ENCODE measurements around the gene GRID2. TPM values are rescaled to one million over a fixed set of nuclear protein-coding genes. Genes with fewer than 3 reads are reported as not detected.

GRID2 gene
- polyA plus RNA-seq, 1 donor from 2014 or later = 14.9 TPM

DNA sequence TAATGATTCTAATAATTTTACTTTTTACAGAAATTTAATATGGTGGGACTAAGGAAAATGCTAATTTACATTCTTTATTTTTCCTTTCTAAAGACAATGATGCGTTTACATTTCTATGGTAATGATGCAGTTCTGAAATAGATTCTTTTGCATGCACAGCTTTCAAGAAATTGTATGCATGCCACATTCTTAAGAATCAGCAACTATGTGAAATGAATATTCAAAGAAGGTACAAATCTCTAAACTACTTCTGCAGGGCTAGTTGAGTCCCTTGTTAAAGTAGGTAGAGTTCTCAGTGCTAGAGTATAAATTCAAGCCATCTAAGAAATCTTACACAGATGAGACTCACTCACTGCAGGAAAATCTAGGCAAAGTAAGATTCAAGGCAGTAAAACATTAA lies 24.5 kb upstream of the GRID2 start (continued):
- TF ChIP-seq TAF1 (IDR thresholded peaks at IDR 0.05; ENCODE audit: low read depth) = no peak

DNA sequence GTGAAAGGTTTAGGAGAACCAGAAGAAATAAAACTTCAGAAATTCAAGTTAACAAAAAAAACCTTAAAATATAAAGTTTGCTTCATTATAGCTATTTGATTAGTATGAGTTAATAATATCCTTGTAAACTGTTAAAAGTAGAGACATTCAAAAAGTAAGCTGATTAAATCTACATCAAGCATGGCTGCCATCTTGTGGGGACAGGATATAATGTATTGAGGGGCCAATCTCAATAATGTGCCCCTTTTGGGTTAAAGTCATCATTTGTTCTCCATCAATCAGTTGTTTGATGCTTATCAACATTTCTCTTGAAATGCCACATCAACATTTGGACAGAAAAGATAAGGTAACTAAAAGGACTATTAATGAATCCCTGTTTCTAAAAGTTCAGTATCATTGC lies 4.6 kb upstream of the GRID2 start:
- Histone ChIP-seq H3K9me3 (ENCODE audit: low read length) (no peaks in the 10 kb centered on the region), H2AFZ (ENCODE audit: low read depth, low read length) (no peak overlapping the region), H3K27me3 (ENCODE audit: insufficient read depth, low read depth, low read length) (peaks cover 12% of the 10 kb centered on the region), H3K9ac (ENCODE audit: low read length) (no peak overlapping the region), H3K79me2 (replicated peaks; ENCODE audit: insufficient read depth, low read length) (no peaks in the 10 kb centered on the region), H3K4me2 (ENCODE audit: low read length) (no peak overlapping the region), H3F3A (ENCODE audit: insufficient read depth, low read length, poor library complexity, severe bottlenecking) (peaks cover under 1% of the 10 kb centered on the region), H3K27ac (ENCODE audit: low read length) (no peak overlapping the region), H3K36me3 (ENCODE audit: insufficient read depth, low read length) (no peaks in the 10 kb centered on the region), H3K4me3 (ENCODE audit: low read length) (no peak overlapping the region), H4K20me1 (ENCODE audit: insufficient read depth) (no peaks in the 10 kb centered on the region), H3K9me2 (ENCODE audit: insufficient read depth, low read length) (no peaks in the 10 kb centered on the region)
- no peak for TF ChIP-seq POLR2AphosphoS5 (IDR thresholded peaks at IDR 0.05)
- TF ChIP-seq SMC3 (conservative IDR thresholded peaks at IDR 0.05; ENCODE audit: poor library complexity) = peak; percentile 59
- TF ChIP-seq EZH2 (IDR thresholded peaks at IDR 0.05; ENCODE audit: borderline replicate concordance, insufficient read depth, low read length, poor library complexity, severe bottlenecking) = no peak
- no peak for TF ChIP-seq EP300 (conservative IDR thresholded peaks at IDR 0.05; ENCODE audit: poor library complexity, severe bottlenecking)
- TF ChIP-seq MXI1 (conservative IDR thresholded peaks at IDR 0.05; ENCODE audit: poor library complexity, severe bottlenecking) = no peak
- TF ChIP-seq, protein P1, sequence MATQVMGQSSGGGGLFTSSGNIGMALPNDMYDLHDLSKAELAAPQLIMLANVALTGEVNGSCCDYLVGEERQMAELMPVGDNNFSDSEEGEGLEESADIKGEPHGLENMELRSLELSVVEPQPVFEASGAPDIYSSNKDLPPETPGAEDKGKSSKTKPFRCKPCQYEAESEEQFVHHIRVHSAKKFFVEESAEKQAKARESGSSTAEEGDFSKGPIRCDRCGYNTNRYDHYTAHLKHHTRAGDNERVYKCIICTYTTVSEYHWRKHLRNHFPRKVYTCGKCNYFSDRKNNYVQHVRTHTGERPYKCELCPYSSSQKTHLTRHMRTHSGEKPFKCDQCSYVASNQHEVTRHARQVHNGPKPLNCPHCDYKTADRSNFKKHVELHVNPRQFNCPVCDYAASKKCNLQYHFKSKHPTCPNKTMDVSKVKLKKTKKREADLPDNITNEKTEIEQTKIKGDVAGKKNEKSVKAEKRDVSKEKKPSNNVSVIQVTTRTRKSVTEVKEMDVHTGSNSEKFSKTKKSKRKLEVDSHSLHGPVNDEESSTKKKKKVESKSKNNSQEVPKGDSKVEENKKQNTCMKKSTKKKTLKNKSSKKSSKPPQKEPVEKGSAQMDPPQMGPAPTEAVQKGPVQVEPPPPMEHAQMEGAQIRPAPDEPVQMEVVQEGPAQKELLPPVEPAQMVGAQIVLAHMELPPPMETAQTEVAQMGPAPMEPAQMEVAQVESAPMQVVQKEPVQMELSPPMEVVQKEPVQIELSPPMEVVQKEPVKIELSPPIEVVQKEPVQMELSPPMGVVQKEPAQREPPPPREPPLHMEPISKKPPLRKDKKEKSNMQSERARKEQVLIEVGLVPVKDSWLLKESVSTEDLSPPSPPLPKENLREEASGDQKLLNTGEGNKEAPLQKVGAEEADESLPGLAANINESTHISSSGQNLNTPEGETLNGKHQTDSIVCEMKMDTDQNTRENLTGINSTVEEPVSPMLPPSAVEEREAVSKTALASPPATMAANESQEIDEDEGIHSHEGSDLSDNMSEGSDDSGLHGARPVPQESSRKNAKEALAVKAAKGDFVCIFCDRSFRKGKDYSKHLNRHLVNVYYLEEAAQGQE (IDR thresholded peaks at IDR 0.05; ENCODE audit: borderline replicate concordance) = no peak
- TF ChIP-seq, protein P2, sequence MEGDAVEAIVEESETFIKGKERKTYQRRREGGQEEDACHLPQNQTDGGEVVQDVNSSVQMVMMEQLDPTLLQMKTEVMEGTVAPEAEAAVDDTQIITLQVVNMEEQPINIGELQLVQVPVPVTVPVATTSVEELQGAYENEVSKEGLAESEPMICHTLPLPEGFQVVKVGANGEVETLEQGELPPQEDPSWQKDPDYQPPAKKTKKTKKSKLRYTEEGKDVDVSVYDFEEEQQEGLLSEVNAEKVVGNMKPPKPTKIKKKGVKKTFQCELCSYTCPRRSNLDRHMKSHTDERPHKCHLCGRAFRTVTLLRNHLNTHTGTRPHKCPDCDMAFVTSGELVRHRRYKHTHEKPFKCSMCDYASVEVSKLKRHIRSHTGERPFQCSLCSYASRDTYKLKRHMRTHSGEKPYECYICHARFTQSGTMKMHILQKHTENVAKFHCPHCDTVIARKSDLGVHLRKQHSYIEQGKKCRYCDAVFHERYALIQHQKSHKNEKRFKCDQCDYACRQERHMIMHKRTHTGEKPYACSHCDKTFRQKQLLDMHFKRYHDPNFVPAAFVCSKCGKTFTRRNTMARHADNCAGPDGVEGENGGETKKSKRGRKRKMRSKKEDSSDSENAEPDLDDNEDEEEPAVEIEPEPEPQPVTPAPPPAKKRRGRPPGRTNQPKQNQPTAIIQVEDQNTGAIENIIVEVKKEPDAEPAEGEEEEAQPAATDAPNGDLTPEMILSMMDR (IDR thresholded peaks at IDR 0.05; ENCODE audit: poor library complexity, severe bottlenecking) = peak; percentile 57
- no peak for TF ChIP-seq TAF1 (IDR thresholded peaks at IDR 0.05; ENCODE audit: low read depth)
- peak; percentile 61 for TF ChIP-seq RAD21 (conservative IDR thresholded peaks at IDR 0.05)

DNA sequence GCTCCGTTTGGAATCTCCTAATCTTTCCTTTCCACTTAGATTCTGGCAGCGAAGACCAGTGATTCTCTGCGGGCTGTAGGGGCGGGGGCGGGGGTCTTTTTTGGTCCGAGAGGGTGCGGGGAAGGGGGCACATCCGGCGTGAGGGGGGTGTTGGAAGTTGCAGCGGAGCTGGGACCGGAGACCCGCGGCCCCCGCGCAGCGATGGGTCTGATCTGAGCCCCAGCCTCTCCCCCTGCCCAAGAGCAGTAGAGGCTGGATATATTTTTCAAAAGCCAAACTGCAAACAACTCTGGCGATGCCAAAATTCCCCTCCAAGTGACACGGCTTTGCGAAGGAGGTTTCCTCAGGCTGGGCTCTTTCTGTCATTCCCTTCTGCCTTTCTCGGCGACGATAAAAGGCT lies 355 bp downstream of the GRID2 start:
- TF ChIP-seq, protein P2 (IDR thresholded peaks at IDR 0.05; ENCODE audit: poor library complexity, severe bottlenecking) = no peak
- H3K27me3 ChIP-seq (ENCODE audit: insufficient read depth, low read depth, low read length) = peaks cover 12% of the 10 kb centered on the region
- peak overlapping the region; percentile 75 for H3K9ac ChIP-seq (ENCODE audit: low read length)
- no peaks in the 10 kb centered on the region for H3K9me3 ChIP-seq (ENCODE audit: low read length)
- H3K36me3 ChIP-seq (ENCODE audit: insufficient read depth, low read length) = no peaks in the 10 kb centered on the region
- peaks cover 22% of the 10 kb centered on the region for H3K79me2 ChIP-seq (replicated peaks; ENCODE audit: insufficient read depth, low read length)
- peak overlapping the region; percentile 80 for H3K4me3 ChIP-seq (ENCODE audit: low read length)
- H3K4me2 ChIP-seq (ENCODE audit: low read length) = peak overlapping the region; percentile 90
- no peaks in the 10 kb centered on the region for H4K20me1 ChIP-seq (ENCODE audit: insufficient read depth)
- H3K9me2 ChIP-seq (ENCODE audit: insufficient read depth, low read length) = no peaks in the 10 kb centered on the region
- H3K27ac ChIP-seq (ENCODE audit: low read length) = peak overlapping the region; percentile 82
- no peak overlapping the region for H2AFZ ChIP-seq (ENCODE audit: low read depth, low read length)
- H3F3A ChIP-seq (ENCODE audit: insufficient read depth, low read length, poor library complexity, severe bottlenecking) = peaks cover 10% of the 10 kb centered on the region

All from neural cell (in vitro differentiated cells).